Inferior parietal cortex (tissue), 1 donor: ENCODE results near the gene OR4S2.

Source experiments
- DNase-seq: peaks from one replicate; pipeline ENCODE4 v3.0.0-alpha.2; 2016; ENCODE audit errors: extremely low spot score

The OR4S2 gene, protein sequence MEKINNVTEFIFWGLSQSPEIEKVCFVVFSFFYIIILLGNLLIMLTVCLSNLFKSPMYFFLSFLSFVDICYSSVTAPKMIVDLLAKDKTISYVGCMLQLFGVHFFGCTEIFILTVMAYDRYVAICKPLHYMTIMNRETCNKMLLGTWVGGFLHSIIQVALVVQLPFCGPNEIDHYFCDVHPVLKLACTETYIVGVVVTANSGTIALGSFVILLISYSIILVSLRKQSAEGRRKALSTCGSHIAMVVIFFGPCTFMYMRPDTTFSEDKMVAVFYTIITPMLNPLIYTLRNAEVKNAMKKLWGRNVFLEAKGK

DNA sequence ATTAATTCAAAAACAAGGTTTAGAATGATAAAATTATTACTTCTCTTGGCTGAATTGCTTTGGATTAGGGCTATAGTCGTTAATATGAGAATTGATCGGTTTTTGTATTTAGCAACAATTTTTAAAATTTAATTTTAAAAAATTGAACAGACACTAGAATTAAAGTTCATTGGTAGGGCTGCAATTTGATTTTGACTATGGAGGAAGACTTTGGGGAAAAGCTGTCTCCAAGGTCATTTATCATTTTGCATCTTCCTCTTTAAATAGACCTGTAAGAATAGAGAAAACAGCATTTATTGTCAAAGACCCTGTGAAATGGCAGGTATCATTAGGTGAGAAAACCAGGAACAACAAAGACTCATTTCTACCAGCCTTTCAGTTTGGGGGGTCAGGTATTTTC, at the start of gene OR4S2:
OR4S2 (plus strand) TSS at position 301 of the 400 bp plus-strand sequence. CDS start 2,577 bp downstream, outside the sequence.
- DNase-seq, result no peak

DNA sequence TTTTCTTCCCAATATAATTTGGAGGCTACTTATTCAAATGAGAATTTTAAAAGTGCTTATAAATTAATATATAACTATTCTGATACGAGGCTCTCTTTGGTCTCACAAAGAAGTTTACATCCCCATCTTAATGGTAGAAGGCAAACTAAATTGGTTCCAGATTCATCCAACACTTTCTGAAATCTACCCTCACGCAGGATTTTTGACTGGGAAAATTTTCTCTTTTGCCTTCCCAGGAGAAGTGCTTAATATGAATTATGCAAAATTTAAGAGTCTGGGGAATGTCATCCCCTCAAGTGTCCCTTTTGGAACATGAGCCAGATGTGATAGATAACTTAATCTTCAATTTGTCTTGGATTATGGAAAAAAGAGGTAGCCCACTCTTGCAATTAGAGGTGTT, 40.6 kb upstream of the OR4S2 start, which contains the start of gene OR4C11:
OR4C11 (minus strand) TSS at position 101 of the 400 bp plus-strand sequence. CDS start 3,272 bp downstream, outside the sequence.
- no peak for DNase-seq

DNA sequence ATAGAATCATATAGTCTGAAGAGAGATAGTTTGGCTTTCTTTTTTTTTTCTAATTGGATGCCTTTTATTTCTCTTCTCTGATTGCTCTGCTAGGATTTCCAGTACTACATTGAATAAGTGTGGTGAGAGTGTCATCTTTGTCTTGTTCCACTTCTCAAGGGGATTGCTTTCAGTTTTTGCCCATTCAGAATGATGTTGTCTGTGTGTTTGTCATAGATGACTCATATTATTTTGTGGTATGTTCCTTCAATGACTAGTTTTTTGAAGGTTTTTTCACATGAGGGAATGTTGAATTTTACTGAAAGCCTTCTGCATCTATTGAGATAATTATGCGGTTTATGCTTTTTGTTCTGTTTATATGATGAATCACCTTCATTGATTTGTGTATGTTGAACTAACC, 23.6 kb upstream of the OR4S2 start:
- DNase-seq, result no peak

DNA sequence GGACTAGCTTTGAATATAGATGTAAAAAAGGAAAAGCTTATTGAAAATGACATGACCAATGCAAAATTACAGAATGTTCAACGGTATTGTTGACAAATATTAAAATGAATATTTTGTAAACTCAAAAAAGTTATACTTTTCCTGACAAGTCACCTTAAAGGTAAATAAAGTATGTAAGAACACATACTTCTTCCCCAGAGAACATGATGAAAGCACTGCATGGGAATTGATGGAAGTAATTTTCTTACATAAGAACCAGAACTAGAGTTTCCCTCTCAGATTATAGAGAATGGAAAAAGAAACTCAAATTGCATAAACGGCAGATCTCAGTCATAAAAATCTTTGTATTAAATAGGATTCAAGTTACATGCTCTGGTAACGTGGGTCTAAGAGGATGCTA, 13.3 kb upstream of the OR4S2 start, which contains the start of gene OR4P4:
OR4P4 (plus strand) TSS at position 301 of the 400 bp plus-strand sequence.
- no peak for DNase-seq

DNA sequence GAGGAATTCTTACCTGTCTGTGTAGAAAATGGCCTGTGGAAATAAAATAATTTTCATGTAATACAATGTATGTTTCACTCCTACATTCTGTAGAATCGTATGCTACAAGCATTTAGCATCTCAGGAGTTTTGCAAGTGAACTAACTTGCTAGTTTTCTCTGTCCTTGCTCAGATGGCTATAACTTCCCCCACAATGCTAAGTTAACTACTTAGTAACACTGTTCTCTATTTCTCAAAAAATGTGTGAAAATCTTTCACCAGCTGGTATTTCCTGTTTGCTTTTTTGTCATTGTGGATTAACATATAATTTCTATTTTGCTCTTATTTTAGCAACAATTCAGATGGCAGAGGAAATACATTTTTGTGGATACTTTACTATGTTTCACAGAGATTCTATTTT, 4.4 kb downstream of the OR4S2 start:
- no peak for DNase-seq

DNA sequence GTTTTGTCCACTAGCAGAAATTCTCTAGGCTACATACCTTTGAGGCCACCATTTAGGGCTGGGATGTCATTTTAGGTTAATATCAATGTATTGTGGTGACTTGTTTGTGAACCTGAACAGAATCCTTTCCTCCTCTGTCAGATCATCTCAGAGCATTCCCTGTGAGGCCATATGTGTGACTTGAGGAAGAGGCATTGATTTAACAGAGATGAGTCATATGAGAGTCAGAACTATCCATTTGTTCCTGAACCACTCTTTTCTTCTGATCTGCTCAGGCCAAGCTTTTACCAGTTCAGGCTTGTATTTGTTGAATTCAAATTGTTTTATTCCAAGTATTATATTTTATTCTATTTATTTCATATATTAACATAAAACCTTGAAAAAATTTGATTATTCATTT, 7.0 kb downstream of the OR4S2 start:
- no peak for DNase-seq

DNA sequence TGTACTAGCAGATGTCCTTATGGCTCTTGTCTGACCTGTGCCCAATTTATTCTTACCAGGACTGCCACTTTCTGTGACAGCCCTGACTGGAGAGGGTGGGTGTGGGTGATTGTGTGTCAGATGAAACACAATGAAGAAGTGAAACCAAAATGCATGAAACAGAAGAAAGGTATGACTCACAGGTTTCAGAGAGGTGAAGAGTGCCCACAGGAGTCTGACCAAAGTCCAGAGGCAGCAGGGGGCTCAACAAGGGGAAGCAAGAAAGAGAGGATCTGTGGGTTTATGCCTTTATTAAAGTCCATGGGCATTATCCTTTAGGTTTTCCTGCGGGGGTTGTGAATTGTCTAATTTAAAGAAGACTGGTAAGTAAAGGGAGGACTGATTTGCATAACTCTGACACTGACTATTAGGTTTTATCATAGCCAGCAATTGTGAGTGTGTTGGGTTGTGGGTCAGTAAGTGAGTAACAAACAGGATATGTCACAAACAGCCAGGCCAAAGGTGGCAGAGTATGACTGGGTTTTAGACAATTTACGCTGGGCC, 10.0 kb downstream of the OR4S2 start:
- DNase-seq, result no peak

DNA sequence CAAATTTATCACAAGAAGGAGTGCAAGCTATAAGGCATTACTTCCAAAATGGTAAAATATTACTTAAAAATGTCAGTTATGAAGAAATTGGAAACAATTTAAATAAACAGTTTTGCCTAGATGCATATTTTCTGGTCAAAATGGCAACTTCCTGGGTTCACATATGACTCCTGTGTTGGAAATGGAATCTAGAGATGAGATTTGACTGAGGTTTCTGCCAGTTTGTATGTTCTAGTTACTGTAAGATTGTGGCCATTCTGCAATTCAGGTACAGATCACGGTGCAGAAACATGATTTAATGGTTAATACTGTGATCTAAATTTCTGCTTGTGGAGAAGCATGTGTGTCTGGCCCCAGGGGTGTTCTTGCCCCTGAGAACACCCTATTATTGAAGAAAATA, 10.5 kb downstream of the OR4S2 start:
- DNase-seq, result no peak

DNA sequence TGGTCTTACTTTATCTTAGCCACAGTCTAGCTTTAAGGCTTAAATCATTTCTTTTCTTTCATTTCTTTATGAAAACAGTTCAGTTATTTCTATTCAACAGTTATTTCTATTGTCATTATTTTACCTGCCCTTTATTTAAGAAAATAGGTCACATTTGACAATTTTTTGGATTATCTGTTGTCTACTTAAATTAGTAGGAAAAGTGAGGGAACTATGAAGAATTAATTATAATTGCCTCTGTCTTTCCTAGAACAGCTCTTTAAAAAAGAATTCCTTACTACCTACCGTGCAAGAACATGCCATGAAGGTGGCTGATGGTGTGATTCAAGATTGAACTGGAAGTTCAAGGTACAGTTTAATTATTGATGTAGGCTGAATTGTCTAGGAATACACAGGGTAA, 13.8 kb downstream of the OR4S2 start, which contains the start of gene OR4C6:
OR4C6 (plus strand) TSS at position 301 of the 400 bp plus-strand sequence. CDS start 2,966 bp downstream, outside the sequence.
- DNase-seq, result no peak

DNA sequence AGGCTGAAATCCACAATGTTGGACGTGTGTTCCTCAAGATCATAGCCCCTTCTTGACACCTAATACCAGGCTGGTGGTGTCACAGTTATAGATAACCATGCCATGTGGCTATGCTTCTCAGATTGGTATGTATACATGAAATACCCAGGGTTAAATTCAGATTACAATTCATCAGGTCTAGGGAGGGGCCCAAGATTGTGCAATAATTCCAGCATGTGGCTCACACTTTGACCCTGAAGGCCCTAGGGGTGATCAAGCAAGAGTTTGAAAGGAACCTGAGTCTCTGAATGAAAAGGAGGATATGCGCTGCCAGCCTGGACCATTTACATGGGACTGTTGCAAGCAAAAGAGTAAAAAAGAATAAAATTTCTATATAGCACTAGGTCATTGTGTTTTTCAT, 21.2 kb downstream of the OR4S2 start:
- no peak for DNase-seq

DNA sequence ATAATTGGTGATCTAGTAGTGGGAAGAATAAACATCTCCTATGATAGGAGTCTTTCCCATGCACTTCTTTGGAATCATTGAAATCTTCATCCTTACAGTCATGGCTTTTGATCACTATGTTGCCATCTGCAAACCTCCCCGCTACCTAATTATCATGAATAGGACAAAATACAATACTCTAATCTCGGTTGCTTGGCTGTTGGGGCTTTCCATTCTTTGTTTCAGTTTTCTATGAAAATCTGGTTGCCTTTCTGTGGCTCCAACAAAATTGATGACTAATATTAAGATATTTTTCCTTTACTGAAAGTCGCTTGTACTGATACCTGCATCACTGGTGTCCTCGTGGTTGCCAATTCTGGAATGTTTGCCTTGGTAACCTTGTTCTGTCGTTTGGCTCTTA, 25.7 kb downstream of the OR4S2 start:
- DNase-seq, result no peak

DNA sequence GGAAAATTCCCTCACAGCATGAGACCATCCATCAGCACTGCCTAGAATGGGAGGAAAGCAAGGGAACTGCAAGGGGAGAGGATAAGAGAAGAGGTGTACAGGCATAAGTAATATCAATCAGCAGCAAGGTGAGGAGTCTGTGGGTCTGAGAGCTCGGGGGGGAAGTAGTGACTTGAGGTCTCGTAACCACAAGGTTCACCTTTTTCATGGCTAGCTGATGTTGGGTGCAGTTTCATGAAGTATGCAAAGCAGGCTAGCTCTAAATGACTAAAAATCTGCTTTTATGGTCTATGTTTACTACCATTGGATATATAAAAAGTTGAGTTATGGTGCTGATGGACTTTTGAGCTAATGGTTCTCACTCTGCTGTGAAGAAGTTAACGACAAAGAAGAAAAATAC, 49.7 kb downstream of the OR4S2 start:
- DNase-seq, result no peak

DNA sequence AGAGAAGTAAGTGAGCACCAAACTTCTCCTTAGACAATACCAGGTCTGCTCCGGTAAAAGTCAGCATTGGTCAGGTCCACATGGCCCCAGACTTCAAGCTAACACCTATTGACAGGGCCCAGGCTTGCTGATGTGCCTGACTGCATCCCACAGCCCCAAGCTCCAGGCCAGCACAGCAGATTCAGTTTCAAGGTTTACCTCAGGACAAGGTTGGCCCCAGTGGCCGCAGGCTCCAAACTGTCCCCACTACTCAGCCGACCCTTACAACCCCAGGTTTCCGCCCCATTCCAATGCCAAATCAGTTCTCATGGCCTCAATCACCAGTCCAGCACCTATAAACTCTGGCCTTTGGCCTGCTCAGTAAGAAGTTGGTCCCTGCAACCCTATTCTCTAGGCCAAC, 53.3 kb downstream of the OR4S2 start:
- no peak for DNase-seq
